GM12872 (cell line): Measurements from ENCODE around the gene SLC38A2.

ENCODE experiments used
- TF ChIP-seq, protein P1 (sequence below): IDR thresholded peaks from 3 replicates; pipeline ENCODE4 v1.5.1; 2011; ENCODE audit warnings: low read depth, mild to moderate bottlenecking, low read length, moderate library complexity; ENCODE audit not compliant: insufficient read depth

The SLC38A2 gene

DNA sequence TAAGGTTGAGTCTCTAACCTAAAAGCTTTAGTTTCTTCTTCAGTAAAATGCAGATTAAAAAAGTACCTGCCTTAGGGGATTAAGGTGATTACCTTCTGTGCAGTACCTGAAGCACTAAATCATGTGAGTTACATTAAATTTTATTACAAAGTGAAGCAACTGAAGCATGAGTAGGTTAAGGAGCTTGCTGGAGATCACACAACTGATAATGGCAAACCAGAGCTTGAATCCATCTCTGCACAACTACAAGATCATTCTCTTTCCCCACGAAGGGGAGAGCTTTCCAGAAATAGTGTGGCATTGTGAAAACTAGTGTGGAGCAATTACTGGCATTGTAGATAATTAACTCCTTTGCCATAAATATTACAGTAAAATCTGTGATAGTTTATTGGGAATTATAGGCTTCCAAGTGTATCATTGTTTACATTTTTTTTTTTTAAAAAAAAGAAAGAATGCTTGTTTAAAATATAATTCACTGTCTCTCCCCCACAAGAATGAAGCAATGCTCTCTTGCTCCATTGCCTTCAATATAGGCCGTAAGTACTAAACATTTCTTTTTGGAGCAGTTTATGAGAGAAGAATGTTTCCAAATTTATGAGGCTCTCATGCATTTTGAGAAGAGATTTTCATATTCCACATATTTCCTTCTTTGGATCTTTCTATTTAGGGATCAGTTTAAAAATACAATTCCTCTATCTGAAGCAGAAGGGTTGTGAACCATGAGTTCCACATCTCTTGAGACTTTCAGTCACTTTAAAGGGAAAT lies 20.5 kb downstream of the SLC38A2 start:
- TF ChIP-seq, protein P1, sequence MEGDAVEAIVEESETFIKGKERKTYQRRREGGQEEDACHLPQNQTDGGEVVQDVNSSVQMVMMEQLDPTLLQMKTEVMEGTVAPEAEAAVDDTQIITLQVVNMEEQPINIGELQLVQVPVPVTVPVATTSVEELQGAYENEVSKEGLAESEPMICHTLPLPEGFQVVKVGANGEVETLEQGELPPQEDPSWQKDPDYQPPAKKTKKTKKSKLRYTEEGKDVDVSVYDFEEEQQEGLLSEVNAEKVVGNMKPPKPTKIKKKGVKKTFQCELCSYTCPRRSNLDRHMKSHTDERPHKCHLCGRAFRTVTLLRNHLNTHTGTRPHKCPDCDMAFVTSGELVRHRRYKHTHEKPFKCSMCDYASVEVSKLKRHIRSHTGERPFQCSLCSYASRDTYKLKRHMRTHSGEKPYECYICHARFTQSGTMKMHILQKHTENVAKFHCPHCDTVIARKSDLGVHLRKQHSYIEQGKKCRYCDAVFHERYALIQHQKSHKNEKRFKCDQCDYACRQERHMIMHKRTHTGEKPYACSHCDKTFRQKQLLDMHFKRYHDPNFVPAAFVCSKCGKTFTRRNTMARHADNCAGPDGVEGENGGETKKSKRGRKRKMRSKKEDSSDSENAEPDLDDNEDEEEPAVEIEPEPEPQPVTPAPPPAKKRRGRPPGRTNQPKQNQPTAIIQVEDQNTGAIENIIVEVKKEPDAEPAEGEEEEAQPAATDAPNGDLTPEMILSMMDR, result no peak

DNA sequence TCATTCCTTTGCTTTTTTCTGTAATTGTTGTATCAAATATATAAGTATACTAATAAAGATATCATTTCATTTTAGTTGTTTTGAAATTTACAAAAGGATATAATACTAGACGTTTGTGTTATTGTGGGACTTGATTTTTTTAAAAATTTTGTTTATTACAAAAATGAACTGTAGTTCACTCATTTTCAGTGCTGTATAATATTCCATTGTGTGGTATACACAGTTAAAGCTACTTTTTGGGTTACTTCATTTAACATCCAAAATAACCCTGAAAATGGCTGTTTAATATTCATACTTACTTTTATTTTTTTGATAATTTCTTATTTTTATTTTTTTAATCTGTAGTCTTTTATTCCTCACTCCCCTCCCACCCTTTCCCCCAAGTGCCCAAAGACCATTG lies 21.4 kb downstream of the SLC38A2 start:
- TF ChIP-seq, protein P1, result no peak

DNA sequence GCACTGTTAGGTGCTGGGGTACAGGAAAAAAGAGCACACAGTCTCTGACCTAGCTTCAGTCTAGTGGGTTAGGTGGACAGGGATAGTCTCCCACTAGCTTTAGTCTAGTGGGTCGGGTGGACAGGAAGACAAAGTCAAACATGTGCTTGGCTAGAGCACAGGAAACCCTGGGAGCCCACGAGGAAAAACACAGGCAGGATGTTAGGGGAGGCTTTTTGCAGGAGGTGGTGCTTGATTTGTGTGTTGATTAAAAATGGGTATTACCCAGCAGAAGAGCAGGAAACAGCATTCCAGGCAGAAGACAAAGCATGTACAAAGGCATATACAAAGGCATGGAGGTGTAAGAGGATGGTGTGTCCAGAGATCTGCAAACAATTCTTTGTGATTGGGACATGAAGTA lies 23.3 kb downstream of the SLC38A2 start:
- TF ChIP-seq, protein P1, result no peak

DNA sequence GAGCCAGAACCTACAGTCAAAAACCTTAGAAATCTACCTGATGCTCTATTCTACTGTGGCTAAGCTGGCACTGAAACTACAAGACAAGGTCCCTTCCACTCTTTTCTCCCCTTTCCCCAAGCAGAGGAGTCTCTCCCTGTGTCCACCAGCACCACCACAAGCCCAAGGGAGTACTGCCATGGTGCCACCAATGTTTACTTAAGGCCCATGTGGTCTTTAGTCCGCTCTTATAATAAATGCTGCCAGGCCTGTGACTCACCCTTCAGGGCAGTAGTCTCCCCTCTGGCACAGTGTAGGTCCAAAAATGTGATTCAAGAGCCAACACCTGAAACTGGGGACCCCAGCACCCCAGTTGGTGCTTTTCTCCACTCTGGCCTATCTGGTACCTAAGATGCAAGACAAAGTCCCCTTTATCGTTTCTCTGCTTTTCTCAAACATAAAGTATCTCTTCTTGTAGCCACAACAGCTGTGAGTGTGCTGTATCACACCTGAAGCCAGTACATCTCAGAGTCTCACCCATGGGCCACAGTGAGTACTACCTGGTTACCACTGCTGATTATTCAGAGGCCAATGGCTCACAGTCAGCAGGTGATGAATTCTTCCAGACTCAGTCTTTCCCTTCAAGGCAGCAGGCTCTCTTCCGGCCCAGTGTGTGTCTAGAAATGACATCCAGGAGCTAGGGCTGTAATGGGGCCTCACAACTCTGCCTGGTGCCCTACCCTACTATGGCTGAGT lies 29.3 kb downstream of the SLC38A2 start:
- TF ChIP-seq, protein P1, result no peak

DNA sequence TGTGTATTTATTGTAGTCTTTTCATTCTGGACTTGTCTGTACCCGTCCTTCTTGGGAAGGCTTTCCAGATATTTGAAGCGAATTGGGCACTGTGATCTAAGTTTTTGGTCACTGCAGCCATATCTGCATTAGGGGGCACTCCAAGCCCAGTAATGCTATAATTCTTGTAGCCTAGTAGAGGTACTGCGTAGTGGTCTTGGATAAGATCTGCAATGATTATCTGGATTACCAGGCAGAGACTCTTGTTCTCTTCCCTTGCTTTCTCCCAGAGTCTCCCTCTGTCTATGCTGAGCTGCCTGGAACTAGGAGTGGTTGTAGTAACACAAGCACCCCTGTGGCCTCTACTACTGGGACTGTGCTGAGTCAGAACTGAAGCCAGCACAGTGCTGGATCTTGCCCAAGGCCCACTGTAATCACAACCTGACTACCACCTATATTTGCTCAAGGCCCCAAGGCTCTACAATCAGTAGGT lies 30.0 kb downstream of the SLC38A2 start:
- TF ChIP-seq, protein P1, result peak; percentile 56; the same call in 2 of the 3 replicates

DNA sequence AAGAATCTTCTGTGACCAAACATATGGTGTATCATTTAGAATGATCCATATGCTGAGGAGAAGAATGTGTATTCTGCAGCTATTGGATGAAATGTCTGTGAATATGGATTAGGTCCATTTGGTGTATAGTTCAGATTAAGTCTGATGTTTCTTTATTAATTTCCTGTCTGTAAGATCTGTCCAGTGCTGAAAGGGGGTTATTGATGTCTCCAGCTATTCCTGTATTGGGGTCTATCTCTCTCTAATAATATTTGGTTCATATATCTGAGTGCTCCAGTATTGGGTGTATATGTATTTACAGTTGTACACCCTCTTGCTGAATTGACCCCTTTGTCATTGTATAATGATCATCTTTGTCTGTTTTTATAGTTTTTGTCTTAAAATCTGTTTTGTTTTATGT lies 33.5 kb downstream of the SLC38A2 start:
- TF ChIP-seq, protein P1, result no peak

DNA sequence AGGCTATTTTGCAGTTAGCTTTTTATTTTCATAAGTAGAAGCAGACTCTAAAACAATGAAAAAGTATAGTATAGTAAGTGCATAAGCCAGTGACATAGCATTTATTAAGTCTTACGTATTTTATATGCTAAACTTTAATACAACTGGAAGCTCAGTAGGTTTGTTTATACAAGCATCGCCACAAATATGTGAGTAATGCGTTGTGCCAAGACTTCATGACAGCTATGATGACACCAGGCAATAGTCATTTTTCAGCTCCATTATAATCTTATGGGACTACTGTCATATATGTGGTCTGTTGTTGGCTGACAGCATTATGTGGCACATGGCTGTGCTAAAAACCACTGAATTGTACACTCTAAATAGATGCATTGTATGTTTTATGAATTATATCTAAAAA lies 40.3 kb downstream of the SLC38A2 start:
- TF ChIP-seq, protein P1, result no peak
